Diencephalon (tissue), 1 donor: ENCODE data around the gene GSTT2. TPM values are rescaled to one million over a fixed set of nuclear protein-coding genes. Genes with fewer than 3 reads are reported as not detected.

Experiments
- total RNA-seq: library from RNA; depleted of rRNA; stranded (reverse); fragments of >200 nt; gene quantifications from one replicate; pipeline ENCODE4 v1.2.3, GENCODE V29; 2014

Gene GSTT2
- total RNA-seq: 0.46 TPM

GRCh38 chr22:23979557-23980240 lies at the start of gene GSTT2:
TSS of gene GSTT2 (plus strand) at chr22:23980134.

GRCh38 chr22:23961084-23961771 lies 18.7 kb upstream of the GSTT2 start, which contains the start of gene GSTT2B:
TSS of gene GSTT2B (minus strand) at chr22:23961195. CDS start at chr22:23961131, 64 bp downstream.

GRCh38 chr22:23966568-23966967 lies 13.4 kb upstream of the GSTT2 start, which contains the start of gene DDTL:
TSS of gene DDTL (plus strand) at chr22:23966888. CDS start at chr22:23966915, 27 bp downstream.

DNA sequence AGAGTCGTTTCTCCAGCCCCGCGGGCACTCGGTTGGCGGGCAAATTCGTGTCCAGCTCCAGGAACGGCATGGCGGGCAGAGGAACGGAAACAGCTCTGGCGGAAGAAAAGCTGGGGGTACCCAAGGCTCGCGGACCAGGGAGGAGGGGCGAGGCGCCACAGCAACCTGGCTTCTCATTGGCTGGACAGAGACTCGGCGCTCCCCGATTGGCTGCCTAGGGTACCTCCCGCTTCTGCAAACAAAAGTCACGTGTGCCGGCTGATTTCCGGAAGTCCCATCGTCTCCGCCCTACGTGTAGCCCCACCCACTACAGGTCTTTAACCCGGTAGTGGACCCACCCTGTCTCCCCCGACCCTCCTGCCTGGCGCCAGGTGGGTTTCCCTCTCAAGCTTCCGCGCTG lies 5.6 kb upstream of the GSTT2 start, which contains the start of gene DDT:
Gene DDT (minus strand): TSS at position 97 of the 400 bp plus-strand sequence. CDS start 27 bp downstream, at position 70.

GRCh38 chr22:24005201-24005600 lies 25.3 kb downstream of the GSTT2 start, which contains the start of gene GSTT4:
TSS of gene GSTT4 (minus strand) at chr22:24005453. CDS start at chr22:24005356, 97 bp downstream.

Other genes with a start within 250 kb of the GSTT2 start
- gene ZNF70, start 229.0 kb upstream of the GSTT2 start, total RNA-seq: 4.6 TPM
- gene VPREB3, start 225.7 kb upstream of the GSTT2 start, total RNA-seq: not detected
- 2.1 TPM for gene C22orf15, start 217.1 kb upstream of the GSTT2 start, total RNA-seq
- gene CHCHD10, start 212.2 kb upstream of the GSTT2 start, total RNA-seq: 8.3 TPM
- 14.3 TPM for gene MMP11, start 207.3 kb upstream of the GSTT2 start, total RNA-seq
- gene SMARCB1, start 193.2 kb upstream of the GSTT2 start, total RNA-seq: 30.9 TPM
- 1.6 TPM for gene DERL3, start 141.1 kb upstream of the GSTT2 start, total RNA-seq
- gene SLC2A11, start 122.3 kb upstream of the GSTT2 start, total RNA-seq: 25.6 TPM
- 160 TPM for gene MIF, start 85.8 kb upstream of the GSTT2 start, total RNA-seq
- 4.6 TPM for gene GSTT2B, start 18.9 kb upstream of the GSTT2 start, total RNA-seq
- gene DDTL, start 13.2 kb upstream of the GSTT2 start, total RNA-seq: 3.9 TPM
- gene DDT, start 5.7 kb upstream of the GSTT2 start, total RNA-seq: 48.2 TPM
- not detected for gene GSTT4, start 25.3 kb downstream of the GSTT2 start, total RNA-seq
- gene CABIN1, start 31.2 kb downstream of the GSTT2 start, total RNA-seq: 42.4 TPM
- 0.23 TPM for gene SUSD2, start 201.4 kb downstream of the GSTT2 start, total RNA-seq